Measurements from ENCODE around the gene GPRC6A.

- TF ChIP-seq POLR2A (IDR thresholded peaks at IDR 0.05) (no peak), CTCF (IDR thresholded peaks at IDR 0.05) (no peak)
These were observed 45.0 kb downstream of the GPRC6A start for GRCh38 chr6:116783852-116784251.
